Upper lobe of right lung (tissue), 1 donor: ENCODE results near the gene CHST7. TPM values are rescaled to one million over a fixed set of nuclear protein-coding genes. Genes with fewer than 3 reads are reported as not detected.

Source experiments
- ATAC-seq: fragments of 200-7000 bp; cut with Tn5 transposase; one replicate; pipeline ENCODE4 v1.9.1; 2020; ENCODE audit warnings: mild to moderate bottlenecking, moderate library complexity
- DNase-seq: peaks from one replicate; pipeline ENCODE4 v3.0.0-alpha.2; 2020
- H3K27ac ChIP-seq: fragments of 200-600 bp; one replicate; pipeline ENCODE4 v1.8.0; 2022
- H3K27me3 ChIP-seq: fragments of 200-600 bp; one replicate; pipeline ENCODE4 v1.8.0; 2022; ENCODE audit warnings: mild to moderate bottlenecking
- H3K36me3 ChIP-seq: fragments of 200-600 bp; one replicate; pipeline ENCODE4 v1.8.0; 2022
- H3K4me1 ChIP-seq: fragments of 200-600 bp; one replicate; pipeline ENCODE4 v1.8.0; 2022
- H3K4me3 ChIP-seq: fragments of 200-600 bp; one replicate; pipeline ENCODE4 v1.8.0; 2022; ENCODE audit warnings: mild to moderate bottlenecking
- H3K9me3 ChIP-seq: fragments of 200-600 bp; one replicate; pipeline ENCODE4 v1.8.0; 2022
- CTCF ChIP-seq: fragments of 200-600 bp; IDR thresholded peaks from one replicate; pipeline ENCODE4 v1.8.0; 2022; ENCODE audit warnings: antibody characterized with exemption
- intact Hi-C: fragments of 100-400 bp; cut with DNase I; formaldehyde crosslinking; loops from one replicate; pipeline ENCODE4 v1.11.0; 2022
- total RNA-seq: library from RNA; stranded (reverse); fragmentation: NEBNext Ultra II Directional; extraction: Animal tissue kit (Norgen Biotek cat#: 25700); gene quantifications from one replicate; pipeline ENCODE4 v1.2.1, GENCODE V29; 2021
- donor health status: DM: no; HTN: yes; CAD: no; lungs with severe emphysema.

The CHST7 gene
- total RNA-seq, 1 donor from 2014 or later: 7.5 TPM

- intact Hi-C loops: no loop called here
- Histone ChIP-seq H3K4me1 (no peaks in the 10 kb centered on the region), H3K9me3 (no peaks in the 10 kb centered on the region), H3K36me3 (no peaks in the 10 kb centered on the region), H3K27ac (no peak overlapping the region), H3K4me3 (no peak overlapping the region), H3K27me3 (no peaks in the 10 kb centered on the region)
- DNase-seq: no peak
- no peak for TF ChIP-seq CTCF
- ATAC-seq: no peak
These were observed 27.7 kb downstream of the CHST7 start for GRCh38 chrX:46601283-46601682.

- intact Hi-C loops: no loop called here
- H3K27ac ChIP-seq: no peak overlapping the region
These were observed 29.0 kb downstream of the CHST7 start for GRCh38 chrX:46602468-46603102.

GRCh38 chrX:46607916-46608315 is 34.4 kb downstream of the CHST7 start:
- Histone ChIP-seq H3K36me3 (no peaks in the 10 kb centered on the region), H3K27me3 (no peaks in the 10 kb centered on the region), H3K27ac (no peak overlapping the region), H3K9me3 (no peaks in the 10 kb centered on the region), H3K4me3 (no peak overlapping the region), H3K4me1 (no peaks in the 10 kb centered on the region)
- intact Hi-C loops: no loop called here
- DNase-seq: no peak
- no peak for TF ChIP-seq CTCF
- ATAC-seq: no peak

More at GRCh38 chrX:46602468-46603102, 29.0 kb downstream of the CHST7 start:
- TF ChIP-seq CTCF: no peak
- H3K4me1 ChIP-seq: no peaks in the 10 kb centered on the region
- ATAC-seq (no peak), DNase-seq (no peak)
- H3K4me3 ChIP-seq: no peak overlapping the region
- H3K9me3 ChIP-seq: no peaks in the 10 kb centered on the region
- H3K27me3 ChIP-seq: no peaks in the 10 kb centered on the region
- no peaks in the 10 kb centered on the region for H3K36me3 ChIP-seq

GRCh38 chrX:46610070-46610658 is 36.6 kb downstream of the CHST7 start:
- H3K4me1 ChIP-seq: no peaks in the 10 kb centered on the region
- H3K27me3 ChIP-seq: no peaks in the 10 kb centered on the region
- intact Hi-C loops: no loop called here
- H3K9me3 ChIP-seq: no peaks in the 10 kb centered on the region
- DNase-seq (no peak), ATAC-seq (no peak)
- no peak for TF ChIP-seq CTCF
- no peaks in the 10 kb centered on the region for H3K36me3 ChIP-seq
- H3K27ac ChIP-seq: no peak overlapping the region
- no peak overlapping the region for H3K4me3 ChIP-seq

GRCh38 chrX:46611658-46612362 is 38.2 kb downstream of the CHST7 start:
- no peak for TF ChIP-seq CTCF
- no peak overlapping the region for H3K27ac ChIP-seq
- intact Hi-C loops: no loop called here
- DNase-seq (no peak), ATAC-seq (no peak)
- H3K27me3 ChIP-seq: no peaks in the 10 kb centered on the region
- H3K4me1 ChIP-seq: no peaks in the 10 kb centered on the region
- H3K36me3 ChIP-seq: no peaks in the 10 kb centered on the region
- H3K4me3 ChIP-seq: no peak overlapping the region
- no peaks in the 10 kb centered on the region for H3K9me3 ChIP-seq
